GM20000 (cell line): ENCODE measurements around the gene GRAP2.

ENCODE experiments used
- DNase-seq: peaks from one replicate; pipeline ENCODE4 v3.0.0; 2012; ENCODE audit warnings: low spot score
- TF ChIP-seq, protein P1 (sequence below): IDR thresholded peaks from 2 replicates; pipeline ENCODE4 v1.5.1; 2012; ENCODE audit warnings: mild to moderate bottlenecking, control low read depth; ENCODE audit errors: extremely low read depth, missing control alignments

The GRAP2 gene

DNA sequence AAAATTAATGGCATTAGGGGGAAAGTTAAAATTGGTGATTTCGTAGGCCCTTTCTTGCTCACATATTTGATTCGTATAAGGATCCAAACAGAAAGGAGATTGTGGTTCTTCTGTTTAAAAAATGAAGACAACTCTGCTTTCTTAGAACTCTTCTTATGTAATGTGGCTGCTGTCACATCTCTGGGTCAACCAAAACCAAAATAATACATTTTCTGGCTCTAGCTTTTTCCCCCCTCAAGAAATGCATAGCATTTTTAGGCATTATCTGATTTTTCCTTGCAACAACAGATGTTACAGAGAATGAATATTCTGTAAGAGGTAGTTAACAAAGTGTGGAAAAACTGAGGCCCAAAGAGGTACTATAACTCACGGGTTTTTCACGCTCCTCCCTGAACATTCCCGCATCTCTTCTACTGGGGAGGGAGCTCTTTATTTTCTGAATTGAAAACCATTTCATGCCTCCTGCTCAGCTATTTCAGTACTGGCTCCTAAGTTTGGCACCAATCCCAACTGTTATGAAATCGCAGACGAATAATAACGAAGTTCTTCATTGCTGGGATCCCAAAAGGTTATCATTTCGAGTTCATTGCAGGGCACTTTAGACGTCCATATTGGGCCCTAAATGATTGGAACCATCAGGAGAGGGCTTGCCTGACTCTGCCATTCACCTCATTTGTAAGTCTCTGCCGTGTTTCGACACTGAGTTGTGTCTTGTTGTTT, 17.1 kb downstream of the GRAP2 start:
- TF ChIP-seq, protein P1, sequence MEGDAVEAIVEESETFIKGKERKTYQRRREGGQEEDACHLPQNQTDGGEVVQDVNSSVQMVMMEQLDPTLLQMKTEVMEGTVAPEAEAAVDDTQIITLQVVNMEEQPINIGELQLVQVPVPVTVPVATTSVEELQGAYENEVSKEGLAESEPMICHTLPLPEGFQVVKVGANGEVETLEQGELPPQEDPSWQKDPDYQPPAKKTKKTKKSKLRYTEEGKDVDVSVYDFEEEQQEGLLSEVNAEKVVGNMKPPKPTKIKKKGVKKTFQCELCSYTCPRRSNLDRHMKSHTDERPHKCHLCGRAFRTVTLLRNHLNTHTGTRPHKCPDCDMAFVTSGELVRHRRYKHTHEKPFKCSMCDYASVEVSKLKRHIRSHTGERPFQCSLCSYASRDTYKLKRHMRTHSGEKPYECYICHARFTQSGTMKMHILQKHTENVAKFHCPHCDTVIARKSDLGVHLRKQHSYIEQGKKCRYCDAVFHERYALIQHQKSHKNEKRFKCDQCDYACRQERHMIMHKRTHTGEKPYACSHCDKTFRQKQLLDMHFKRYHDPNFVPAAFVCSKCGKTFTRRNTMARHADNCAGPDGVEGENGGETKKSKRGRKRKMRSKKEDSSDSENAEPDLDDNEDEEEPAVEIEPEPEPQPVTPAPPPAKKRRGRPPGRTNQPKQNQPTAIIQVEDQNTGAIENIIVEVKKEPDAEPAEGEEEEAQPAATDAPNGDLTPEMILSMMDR = no peak
- no peak for DNase-seq

DNA sequence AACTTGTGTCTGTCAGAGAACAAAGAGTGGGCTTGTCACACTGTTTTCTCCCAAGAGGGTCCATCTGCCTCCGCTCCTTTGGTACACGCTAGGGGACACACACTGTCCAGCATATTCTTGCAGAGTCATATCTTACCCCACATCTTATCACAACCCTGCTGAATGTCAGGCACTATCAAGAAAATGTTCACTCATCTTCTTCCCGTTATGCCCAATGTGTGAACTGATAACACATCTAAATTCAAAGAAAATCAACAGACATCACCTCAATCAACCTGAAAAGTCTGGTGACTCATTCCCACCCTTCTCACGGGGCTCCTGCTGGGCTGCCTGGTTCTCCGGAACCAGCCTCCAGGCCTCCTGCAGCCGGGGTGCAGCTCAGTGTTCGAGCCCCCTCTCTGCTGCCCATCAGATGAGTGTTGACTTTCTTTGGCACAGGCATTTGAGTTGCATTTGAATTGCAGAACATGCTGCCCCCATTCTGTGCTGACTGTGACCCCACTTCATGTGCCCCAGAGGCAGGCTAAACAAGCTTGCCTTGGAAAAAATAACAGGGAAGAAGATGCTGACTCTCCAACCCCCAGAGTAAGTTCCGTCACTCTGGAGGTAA, 19.4 kb downstream of the GRAP2 start:
- no peak for DNase-seq
- TF ChIP-seq, protein P1 = no peak

DNA sequence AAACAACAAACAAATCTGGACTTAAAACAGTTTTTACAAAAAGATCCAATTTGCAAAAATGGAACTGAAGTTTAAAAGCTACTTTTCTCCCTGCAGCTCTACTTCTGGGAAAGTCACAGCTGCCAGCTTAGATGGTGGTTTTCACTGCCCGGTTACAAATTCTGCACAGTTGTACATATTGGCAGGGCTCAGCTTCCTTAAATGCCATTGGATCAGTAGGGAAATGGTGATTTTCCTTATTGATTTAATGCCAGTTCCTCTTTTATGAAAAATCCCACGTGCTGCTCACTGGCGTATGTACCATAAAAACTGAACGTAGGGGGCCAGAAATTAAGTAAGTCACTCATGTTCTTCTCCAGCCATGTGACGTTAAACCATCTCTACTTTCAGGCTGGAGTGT, 22.8 kb downstream of the GRAP2 start:
- TF ChIP-seq, protein P1 = no peak
- no peak for DNase-seq

DNA sequence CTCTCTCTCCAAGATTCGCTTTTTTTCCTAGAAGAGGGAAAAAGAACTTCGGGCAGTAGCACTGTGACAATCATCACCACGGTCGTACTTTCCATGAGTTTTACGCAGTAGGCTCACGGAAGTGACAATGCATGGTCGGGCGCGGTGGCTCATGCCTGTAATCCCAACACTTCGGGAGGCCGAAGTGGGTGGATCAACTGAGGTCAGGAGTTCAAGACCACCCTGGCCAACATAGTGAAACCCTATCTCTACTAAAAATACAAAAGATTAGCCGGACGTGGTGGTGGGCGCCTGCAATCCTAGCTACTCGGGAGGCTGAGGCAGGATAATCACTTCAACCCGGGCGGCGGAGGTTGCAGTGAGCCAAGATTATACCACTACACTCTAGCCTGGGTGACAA, 23.4 kb downstream of the GRAP2 start:
- TF ChIP-seq, protein P1 = no peak
- DNase-seq = no peak

DNA sequence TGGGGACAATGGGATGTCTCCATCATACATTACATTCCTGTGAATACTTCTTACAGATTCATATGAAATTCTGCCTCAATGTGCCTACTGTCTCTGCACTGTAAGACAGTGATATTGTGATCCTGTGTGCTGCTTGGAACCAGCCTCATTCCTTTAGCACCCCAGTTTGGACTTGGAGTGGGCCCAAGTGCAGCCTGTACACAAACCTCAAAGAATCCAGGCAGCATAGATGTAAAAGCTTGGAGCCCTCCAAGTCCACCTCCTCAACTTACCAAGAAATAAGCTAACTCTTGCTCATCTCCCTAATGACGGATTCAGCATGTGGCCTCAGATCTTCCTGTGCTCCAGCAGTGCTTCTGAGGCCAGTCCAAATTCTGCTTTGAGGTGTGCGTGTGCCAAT, 24.4 kb downstream of the GRAP2 start:
- TF ChIP-seq, protein P1 = no peak
- no peak for DNase-seq

DNA sequence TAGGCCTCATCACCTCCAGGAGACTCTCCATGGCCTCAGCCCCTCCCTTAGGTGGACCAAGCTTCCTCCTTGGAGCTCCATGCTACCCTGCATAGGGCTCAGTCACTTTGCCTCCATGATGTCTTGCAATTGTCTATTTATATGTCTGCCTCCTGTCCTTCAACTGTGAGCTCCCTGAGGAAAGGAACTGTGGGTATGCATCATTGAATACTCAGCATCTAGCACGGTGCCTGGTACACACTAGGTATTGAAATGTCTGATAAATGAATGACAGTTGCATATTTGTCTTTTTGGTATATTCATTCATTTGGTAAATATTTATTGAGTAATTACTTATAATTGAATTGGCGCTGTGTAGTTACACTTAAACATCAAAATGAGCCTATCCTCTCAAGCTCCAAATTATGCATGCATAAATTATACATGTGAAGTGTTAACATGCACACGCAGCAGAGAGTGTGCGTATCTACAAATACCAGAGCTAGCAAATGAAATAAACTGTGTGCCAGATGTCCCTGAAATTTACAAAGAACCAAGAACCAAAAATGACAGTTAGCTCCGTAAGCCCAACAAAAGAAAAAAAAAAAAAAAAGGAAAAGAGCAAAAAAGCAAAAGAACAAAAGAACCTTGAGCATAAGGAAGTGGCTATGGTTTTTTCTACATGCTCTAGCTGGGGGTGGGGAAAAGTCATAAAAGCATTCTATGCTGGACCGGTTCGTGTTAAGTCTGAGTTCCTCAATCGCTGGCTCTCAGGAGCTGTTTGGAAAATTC, 25.2 kb downstream of the GRAP2 start:
- no peak for DNase-seq
- TF ChIP-seq, protein P1 = no peak

DNA sequence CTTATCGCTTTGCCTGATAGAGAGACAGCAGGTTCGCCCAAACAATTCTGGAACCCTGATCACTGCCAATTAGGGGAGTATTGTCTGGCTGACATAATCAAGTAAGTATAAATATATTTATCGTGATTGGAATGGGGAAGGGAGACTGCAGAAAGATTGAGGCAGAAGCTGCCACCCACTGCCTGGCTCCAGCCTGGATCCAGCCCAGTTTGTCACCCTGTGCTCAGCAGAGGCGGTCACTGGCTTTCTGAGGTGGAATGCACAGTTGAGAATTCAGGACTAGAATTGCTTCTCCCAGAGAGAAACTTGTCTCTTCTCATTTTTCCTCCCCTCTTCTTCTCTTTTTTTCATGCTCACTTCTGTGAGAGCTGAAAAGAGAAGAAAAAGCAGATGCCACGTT, 25.9 kb downstream of the GRAP2 start:
- no peak for DNase-seq
- TF ChIP-seq, protein P1 = no peak
